ENCODE measurements around the gene IQCK.

IQCK gene

GRCh38 chr16:19859166-19859565 lies 141.1 kb downstream of the IQCK start:
- no peak overlapping the region for H3K4me3 ChIP-seq (ENCODE audit: low read length)
- H3K27ac ChIP-seq (ENCODE audit: low read depth, low read length) = no peak overlapping the region
- no peaks in the 10 kb centered on the region for H4K20me1 ChIP-seq (ENCODE audit: control insufficient read depth, insufficient read depth, low read depth, low read length)
- no peaks in the 10 kb centered on the region for H3K27me3 ChIP-seq (ENCODE audit: control insufficient read depth, low read length)
- H3F3A ChIP-seq (ENCODE audit: control insufficient read depth, insufficient read depth) = no peaks in the 10 kb centered on the region
- no peak overlapping the region for H3K4me2 ChIP-seq (ENCODE audit: low read length)
- no peaks in the 10 kb centered on the region for H3K9me3 ChIP-seq (ENCODE audit: control insufficient read depth, insufficient read depth, low read length)
- H3K9me2 ChIP-seq (replicated peaks; ENCODE audit: control insufficient read depth, low read length) = no peaks in the 10 kb centered on the region
- no peaks in the 10 kb centered on the region for H3K4me1 ChIP-seq (ENCODE audit: control insufficient read depth, low read length)
- no peaks in the 10 kb centered on the region for H3K36me3 ChIP-seq (ENCODE audit: control insufficient read depth, low read length)
- TF ChIP-seq EZH2phosphoT487 (IDR thresholded peaks at IDR 0.05; ENCODE audit: borderline replicate concordance, low read length) (no peak), CTCF (IDR thresholded peaks at IDR 0.05; ENCODE audit: low read depth, low read length, poor library complexity, severe bottlenecking) (no peak)
- no peaks in the 10 kb centered on the region for H3K79me2 ChIP-seq (ENCODE audit: control insufficient read depth, low read length)

GRCh38 chr16:19859603-19860002 lies 141.5 kb downstream of the IQCK start:
- H3K79me2 ChIP-seq (ENCODE audit: control insufficient read depth, low read length) = no peaks in the 10 kb centered on the region
- no peak overlapping the region for H3K4me2 ChIP-seq (ENCODE audit: low read length)
- no peaks in the 10 kb centered on the region for H3K9me2 ChIP-seq (replicated peaks; ENCODE audit: control insufficient read depth, low read length)
- no peaks in the 10 kb centered on the region for H3K9me3 ChIP-seq (ENCODE audit: control insufficient read depth, insufficient read depth, low read length)
- H3K4me1 ChIP-seq (ENCODE audit: control insufficient read depth, low read length) = no peaks in the 10 kb centered on the region
- H3K27me3 ChIP-seq (ENCODE audit: control insufficient read depth, low read length) = no peaks in the 10 kb centered on the region
- H3K36me3 ChIP-seq (ENCODE audit: control insufficient read depth, low read length) = no peaks in the 10 kb centered on the region
- TF ChIP-seq EZH2phosphoT487 (IDR thresholded peaks at IDR 0.05; ENCODE audit: borderline replicate concordance, low read length) (no peak), CTCF (IDR thresholded peaks at IDR 0.05; ENCODE audit: low read depth, low read length, poor library complexity, severe bottlenecking) (no peak)
- H4K20me1 ChIP-seq (ENCODE audit: control insufficient read depth, insufficient read depth, low read depth, low read length) = no peaks in the 10 kb centered on the region
- H3F3A ChIP-seq (ENCODE audit: control insufficient read depth, insufficient read depth) = no peaks in the 10 kb centered on the region
- no peak overlapping the region for H3K27ac ChIP-seq (ENCODE audit: low read depth, low read length)
- H3K4me3 ChIP-seq (ENCODE audit: low read length) = no peak overlapping the region

GRCh38 chr16:19860166-19861041 lies 142.3 kb downstream of the IQCK start:
- H3K9me3 ChIP-seq (ENCODE audit: control insufficient read depth, insufficient read depth, low read length) = no peaks in the 10 kb centered on the region
- H3K9me2 ChIP-seq (replicated peaks; ENCODE audit: control insufficient read depth, low read length) = no peaks in the 10 kb centered on the region
- H3F3A ChIP-seq (ENCODE audit: control insufficient read depth, insufficient read depth) = no peaks in the 10 kb centered on the region
- TF ChIP-seq EZH2phosphoT487 (IDR thresholded peaks at IDR 0.05; ENCODE audit: borderline replicate concordance, low read length) = no peak
- TF ChIP-seq CTCF (IDR thresholded peaks at IDR 0.05; ENCODE audit: low read depth, low read length, poor library complexity, severe bottlenecking) = no peak
- no peaks in the 10 kb centered on the region for H4K20me1 ChIP-seq (ENCODE audit: control insufficient read depth, insufficient read depth, low read depth, low read length)
- H3K79me2 ChIP-seq (ENCODE audit: control insufficient read depth, low read length) = no peaks in the 10 kb centered on the region
- H3K27ac ChIP-seq (ENCODE audit: low read depth, low read length) = no peak overlapping the region
- no peak overlapping the region for H3K4me2 ChIP-seq (ENCODE audit: low read length)
- no peaks in the 10 kb centered on the region for H3K27me3 ChIP-seq (ENCODE audit: control insufficient read depth, low read length)
- H3K36me3 ChIP-seq (ENCODE audit: control insufficient read depth, low read length) = no peaks in the 10 kb centered on the region
- no peak overlapping the region for H3K4me3 ChIP-seq (ENCODE audit: low read length)
- no peaks in the 10 kb centered on the region for H3K4me1 ChIP-seq (ENCODE audit: control insufficient read depth, low read length)

All from DOHH2 (cell line).